ENCODE results near the gene IFNL2.

GRCh38 chr19:39314016-39314728 is 46.0 kb downstream of the IFNL2 start:
- TF ChIP-seq CTCF (IDR thresholded peaks at IDR 0.05) (no peak), POLR2A (IDR thresholded peaks at IDR 0.05) (no peak)

All from heart left ventricle (tissue), 13 donors.